Occipital lobe (tissue), 2 donors: ENCODE results near the gene CCDC86. TPM values are rescaled to one million over a fixed set of nuclear protein-coding genes. Genes with fewer than 3 reads are reported as not detected.

Experiments
- DNase-seq: peaks from one replicate; lab custom pipeline; 2025; lab: John Stamatoyannopoulos, UW
- total RNA-seq: library from RNA; depleted of rRNA; stranded (reverse); fragments of >200 nt; gene quantifications from one replicate; pipeline ENCODE4 v1.2.3, GENCODE V29; 2014

The CCDC86 gene
- total RNA-seq, 1 donor from 2014 or later, result 2.5 TPM

GRCh38 chr11:60830478-60831142 lies 11.3 kb upstream of the CCDC86 start:
- no peak for DNase-seq

GRCh38 chr11:60831143-60831500 lies 10.8 kb upstream of the CCDC86 start:
- peak; percentile 72 for DNase-seq

GRCh38 chr11:60831501-60832079 lies 10.3 kb upstream of the CCDC86 start:
- DNase-seq, result no peak

GRCh38 chr11:60834742-60835533 lies 7.0 kb upstream of the CCDC86 start:
- no peak for DNase-seq

- DNase-seq, result no peak
These were observed 6.4 kb upstream of the CCDC86 start for GRCh38 chr11:60835534-60835846.

- DNase-seq, result no peak
These were observed 4.9 kb upstream of the CCDC86 start for GRCh38 chr11:60836866-60837515.

- DNase-seq, result no peak
These were observed 3.8 kb upstream of the CCDC86 start for GRCh38 chr11:60838132-60838531.

GRCh38 chr11:60840470-60841430 lies 1.2 kb upstream of the CCDC86 start:
- no peak for DNase-seq

GRCh38 chr11:60842668-60843600 lies 1.0 kb downstream of the CCDC86 start:
- DNase-seq, result no peak

GRCh38 chr11:60844045-60844869 lies 2.3 kb downstream of the CCDC86 start:
- no peak for DNase-seq

GRCh38 chr11:60844870-60845221 lies 2.9 kb downstream of the CCDC86 start:
- DNase-seq, result no peak

- DNase-seq, result no peak
These were observed 3.4 kb downstream of the CCDC86 start for GRCh38 chr11:60845338-60845737.

GRCh38 chr11:60847281-60847680 lies 5.4 kb downstream of the CCDC86 start:
- DNase-seq, result no peak

- DNase-seq, result no peak
These were observed 6.0 kb downstream of the CCDC86 start for GRCh38 chr11:60847896-60848295.

GRCh38 chr11:60848714-60849151 lies 6.8 kb downstream of the CCDC86 start:
- DNase-seq, result no peak

GRCh38 chr11:60849641-60850520 lies 8.0 kb downstream of the CCDC86 start:
- no peak for DNase-seq

GRCh38 chr11:60851327-60852104 lies 9.6 kb downstream of the CCDC86 start:
- no peak for DNase-seq
